ENCODE measurements around the gene PCDHGB4.

DNA sequence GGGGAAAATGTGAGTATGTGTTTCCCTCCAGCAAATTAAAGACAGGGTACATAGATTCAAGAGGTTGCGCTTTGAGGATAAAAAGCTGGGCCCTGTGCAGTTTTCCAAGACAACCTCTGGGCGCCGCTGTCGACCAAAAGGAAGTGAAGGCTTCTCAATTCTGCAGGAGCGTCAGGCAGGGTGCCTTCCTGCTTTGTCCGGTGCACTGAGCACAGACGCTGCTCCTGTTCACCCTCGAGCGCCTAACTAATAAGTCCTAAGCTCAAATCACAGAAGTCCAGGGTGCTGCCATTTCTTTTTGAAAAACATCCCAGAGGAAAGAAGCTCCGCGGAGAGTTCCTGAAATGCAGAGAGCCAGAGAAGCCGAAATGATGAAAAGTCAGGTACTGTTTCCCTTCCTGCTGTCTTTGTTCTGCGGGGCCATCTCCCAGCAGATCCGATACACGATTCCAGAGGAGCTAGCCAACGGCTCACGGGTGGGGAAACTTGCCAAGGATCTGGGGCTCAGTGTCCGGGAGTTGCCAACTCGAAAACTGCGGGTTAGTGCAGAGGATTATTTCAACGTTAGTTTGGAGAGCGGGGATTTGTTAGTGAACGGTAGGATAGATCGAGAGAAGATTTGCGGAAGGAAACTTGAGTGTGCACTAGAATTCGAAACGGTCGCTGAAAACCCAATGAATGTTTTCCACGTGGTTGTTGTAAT is 37.4 kb upstream of the PCDHGB4 start, which contains the start of gene PCDHGB1:
- TF ChIP-seq, protein P1, sequence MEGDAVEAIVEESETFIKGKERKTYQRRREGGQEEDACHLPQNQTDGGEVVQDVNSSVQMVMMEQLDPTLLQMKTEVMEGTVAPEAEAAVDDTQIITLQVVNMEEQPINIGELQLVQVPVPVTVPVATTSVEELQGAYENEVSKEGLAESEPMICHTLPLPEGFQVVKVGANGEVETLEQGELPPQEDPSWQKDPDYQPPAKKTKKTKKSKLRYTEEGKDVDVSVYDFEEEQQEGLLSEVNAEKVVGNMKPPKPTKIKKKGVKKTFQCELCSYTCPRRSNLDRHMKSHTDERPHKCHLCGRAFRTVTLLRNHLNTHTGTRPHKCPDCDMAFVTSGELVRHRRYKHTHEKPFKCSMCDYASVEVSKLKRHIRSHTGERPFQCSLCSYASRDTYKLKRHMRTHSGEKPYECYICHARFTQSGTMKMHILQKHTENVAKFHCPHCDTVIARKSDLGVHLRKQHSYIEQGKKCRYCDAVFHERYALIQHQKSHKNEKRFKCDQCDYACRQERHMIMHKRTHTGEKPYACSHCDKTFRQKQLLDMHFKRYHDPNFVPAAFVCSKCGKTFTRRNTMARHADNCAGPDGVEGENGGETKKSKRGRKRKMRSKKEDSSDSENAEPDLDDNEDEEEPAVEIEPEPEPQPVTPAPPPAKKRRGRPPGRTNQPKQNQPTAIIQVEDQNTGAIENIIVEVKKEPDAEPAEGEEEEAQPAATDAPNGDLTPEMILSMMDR (IDR thresholded peaks at IDR 0.05): peak in 1 of 2 donors; percentile 13
- no peak for TF ChIP-seq EP300 (IDR thresholded peaks at IDR 0.05)

All from suprapubic skin (tissue), 3 donors.